IMR-90 (cell line): Measurements from ENCODE around the gene CEP295NL. TPM values are rescaled to one million over a fixed set of nuclear protein-coding genes. Genes with fewer than 3 reads are reported as not detected.
A peak's percentile ranks its signal among the peaks of the same experiment; 100 is the strongest.

Source experiments
- ATAC-seq: fragments of 200-7000 bp; cut with Tn5 transposase; 2 replicates; pipeline ENCODE4 v1.9.1; 2020; ENCODE audit warnings: low read depth, mild to moderate bottlenecking, moderate library complexity
- BruUV-seq: library from RNA; stranded (reverse); fragments of 400-500 nt; replicated peaks from 2 replicates; lab custom pipeline; 2021; lab: Mats Ljungman, UMichigan
- CTCF ChIA-PET: fragments of 300-600 bp; formaldehyde crosslinking; extraction: SDS; loops from one replicate; lab custom pipeline; 2021; ENCODE audit warnings: antibody characterized with exemption; lab: Yijun Ruan, JAX
- POLR2A ChIA-PET: fragments of 300-600 bp; sonication (Branson Sonifier 250); formaldehyde crosslinking; loops from one replicate; lab custom pipeline; 2022; ENCODE audit warnings: antibody characterized with exemption; ENCODE audit not compliant: unreplicated experiment; lab: Charles Lee
- DNase-seq: peaks from one replicate; pipeline ENCODE4 v3.0.0; 2013
- H2AFZ ChIP-seq: replicated peaks from 2 replicates; pipeline ENCODE3; 2013; ENCODE audit warnings: low read length, mild to moderate bottlenecking; ENCODE audit not compliant: poor library complexity
- H2AK5ac ChIP-seq: 2 replicates; pipeline ENCODE4 v1.6.1; 2013; ENCODE audit warnings: low read depth, low read length, inconsistent platforms
- H2AK9ac ChIP-seq: replicated peaks from 2 replicates; pipeline ENCODE3; 2013; ENCODE audit warnings: mild to moderate bottlenecking, low read depth, low read length, moderate library complexity; ENCODE audit not compliant: poor library complexity
- H2BK120ac ChIP-seq: 2 replicates; pipeline ENCODE4 v1.6.1; 2013; ENCODE audit warnings: low read depth, low read length, inconsistent platforms
- H2BK15ac ChIP-seq: 3 replicates; pipeline ENCODE4 v1.6.1; 2013; ENCODE audit warnings: low read depth, low read length, inconsistent platforms
- H2BK20ac ChIP-seq: 2 replicates; pipeline ENCODE4 v1.6.1; 2013; ENCODE audit warnings: low read depth, mild to moderate bottlenecking, inconsistent platforms, low read length, moderate library complexity
- H2BK5ac ChIP-seq: 2 replicates; pipeline ENCODE4 v1.6.1; 2013; ENCODE audit warnings: mild to moderate bottlenecking, low read depth, low read length, inconsistent platforms; ENCODE audit not compliant: poor library complexity, severe bottlenecking
- H3K14ac ChIP-seq: replicated peaks from 2 replicates; pipeline ENCODE4 v1.6.1; 2013; ENCODE audit warnings: low read depth, low read length, inconsistent platforms
- H3K18ac ChIP-seq: 2 replicates; pipeline ENCODE4 v1.6.1; 2013; ENCODE audit warnings: low read depth, low read length, control low read depth
- H3K23ac ChIP-seq: 2 replicates; pipeline ENCODE4 v1.6.1; 2013; ENCODE audit warnings: low read depth, low read length, inconsistent platforms
- H3K27ac ChIP-seq: 2 replicates; pipeline ENCODE4 v1.5.1; 2013; ENCODE audit warnings: mild to moderate bottlenecking, control low read depth, low read length; ENCODE audit not compliant: insufficient read depth
- H3K27me3 ChIP-seq: 2 replicates; pipeline ENCODE4 v1.6.1; 2013; ENCODE audit warnings: low read length; ENCODE audit not compliant: control insufficient read depth, insufficient read depth
- H3K36me3 ChIP-seq: 2 replicates; pipeline ENCODE4 v1.6.1; 2013; ENCODE audit warnings: low read length, mixed read lengths; ENCODE audit not compliant: control insufficient read depth, insufficient read depth
- H3K4ac ChIP-seq: 2 replicates; pipeline ENCODE4 v1.6.1; 2013; ENCODE audit warnings: low read depth, low read length, inconsistent platforms
- H3K4me1 ChIP-seq: 2 replicates; pipeline ENCODE4 v1.6.1; 2013; ENCODE audit warnings: low read length, mixed read lengths; ENCODE audit not compliant: control insufficient read depth, insufficient read depth
- H3K4me2 ChIP-seq: 2 replicates; pipeline ENCODE4 v1.6.1; 2013; ENCODE audit warnings: low read depth, mild to moderate bottlenecking, control low read depth, low read length, moderate library complexity
- H3K4me3 ChIP-seq: 2 replicates; pipeline ENCODE4 v1.5.1; 2013; ENCODE audit warnings: low read depth, mild to moderate bottlenecking, control low read depth, low read length, moderate library complexity; ENCODE audit not compliant: insufficient read depth
- H3K56ac ChIP-seq: 2 replicates; pipeline ENCODE4 v1.6.1; 2013; ENCODE audit warnings: low read length, inconsistent platforms; ENCODE audit not compliant: insufficient read depth; ENCODE audit errors: extremely low read depth
- H3K79me1 ChIP-seq, 2 experiments: 2 replicates each; pipeline ENCODE4 v1.6.1; 2013; ENCODE audit warnings: low read length in 2 of 2, inconsistent platforms in 1 of 2, low read depth in 1 of 2
- H3K9ac ChIP-seq: 2 replicates; pipeline ENCODE4 v1.6.1; 2013; ENCODE audit warnings: low read depth, low read length, control low read depth
- H3K9me1 ChIP-seq: 2 replicates; pipeline ENCODE4 v1.6.1; 2013; ENCODE audit warnings: low read length, inconsistent platforms; ENCODE audit not compliant: insufficient read depth
- H3K9me3 ChIP-seq: 2 replicates; pipeline ENCODE4 v1.6.1; 2013; ENCODE audit warnings: low read length; ENCODE audit not compliant: control insufficient read depth, insufficient read depth
- H4K20me1 ChIP-seq: 2 replicates; pipeline ENCODE4 v1.6.1; 2013; ENCODE audit warnings: low read length, inconsistent platforms; ENCODE audit not compliant: insufficient read depth
- H4K5ac ChIP-seq: 2 replicates; pipeline ENCODE4 v1.6.1; 2013; ENCODE audit warnings: mild to moderate bottlenecking, low read depth, low read length, control low read depth
- H4K8ac ChIP-seq, 2 experiments: 2 replicates each; pipeline ENCODE4 v1.6.1; 2013; ENCODE audit warnings: low read depth in 2 of 2, low read length in 2 of 2, control low read depth in 1 of 2, inconsistent platforms in 1 of 2
- H4K91ac ChIP-seq: 2 replicates; pipeline ENCODE4 v1.6.1; 2013; ENCODE audit warnings: low read depth, low read length, inconsistent platforms; ENCODE audit not compliant: insufficient read depth
- CEBPB ChIP-seq: IDR thresholded peaks from 2 replicates; pipeline ENCODE4 v1.6.1; 2012; ENCODE audit warnings: low read depth, low read length, improper control_type of control experiment
- CHD1 ChIP-seq: IDR thresholded peaks from 2 replicates; pipeline ENCODE4 v1.6.1; 2012; ENCODE audit warnings: low read depth, low read length, improper control_type of control experiment
- FOS ChIP-seq: fragments of 150-350 bp; IDR thresholded peaks from 2 replicates; pipeline ENCODE4 v1.6.1; 2016; ENCODE audit warnings: low read depth, low read length
- MAFK ChIP-seq: IDR thresholded peaks from 2 replicates; pipeline ENCODE4 v1.6.1; 2012; ENCODE audit warnings: low read depth, low read length, improper control_type of control experiment
- MAZ ChIP-seq: IDR thresholded peaks from 2 replicates; pipeline ENCODE4 v1.6.1; 2012; ENCODE audit warnings: low read depth, mild to moderate bottlenecking, low read length, improper control_type of control experiment, moderate library complexity, borderline replicate concordance
- RAD21 ChIP-seq: IDR thresholded peaks from 2 replicates; pipeline ENCODE4 v1.6.1; 2012; ENCODE audit warnings: low read length, improper control_type of control experiment
- RCOR1 ChIP-seq: IDR thresholded peaks from 2 replicates; pipeline ENCODE4 v1.6.1; 2012; ENCODE audit warnings: mild to moderate bottlenecking, low read length, improper control_type of control experiment; ENCODE audit not compliant: insufficient replicate concordance
- SMC3 ChIP-seq: fragments of 150-350 bp; IDR thresholded peaks from 2 replicates; pipeline ENCODE4 v1.6.1; 2016; ENCODE audit warnings: low read depth, mild to moderate bottlenecking, antibody characterized with exemption, low read length, moderate library complexity
- WGBS, 2 experiments: methylation state at CpG; one replicate each; pipeline versions ENCODE4 v1.1.5 to v1.1.7; 2013; ENCODE audit warnings: missing lambda C conversion rate in 2 of 2; ENCODE audit not compliant: insufficient read length in 1 of 2; ENCODE audit errors: extremely low coverage in 2 of 2; 5-methylcytosine and 5-hydroxymethylcytosine counted together
- dilution Hi-C: fragments of 300-500 bp; cut with HindIII; formaldehyde crosslinking; loops from one replicate; pipeline ENCODE4 v1.14.3; 2018; ENCODE audit warnings: low sequenced_read_pairs; ENCODE audit not compliant: unreplicated experiment
- in situ Hi-C: fragments of 300-500 bp; cut with MboI; formaldehyde crosslinking; loops from 3 replicates; pipeline ENCODE4 v1.14.3; 2019; ENCODE audit warnings: low sequenced_read_pairs, inconsistent platforms, mixed read lengths
- intact Hi-C: fragments of 100-400 bp; cut with micrococcal nuclease; formaldehyde crosslinking; loops from 2 replicates; pipeline ENCODE4 v1.10.0; 2022
- polyA plus RNA-seq, 3 experiments: library from polyadenylated mRNA; depleted of rRNA; stranded (reverse); fragments of >200 nt; gene quantifications; 2 replicates each; pipeline ENCODE4 v1.2.3, GENCODE V29; 2012; ENCODE audit warnings: low replicate concordance in 1 of 3
- total RNA-seq: library from RNA; depleted of rRNA; stranded (reverse); fragments of >200 nt; gene quantifications from 2 replicates; pipeline ENCODE4 v1.2.3, GENCODE V29; 2012
- TF ChIP-seq, protein P1 (sequence below): fragments of 150-350 bp; IDR thresholded peaks from 2 replicates; pipeline ENCODE4 v1.6.1; 2016; ENCODE audit warnings: low read depth, mild to moderate bottlenecking, low read length, moderate library complexity, borderline replicate concordance
- TF ChIP-seq, protein P2 (sequence below): conservative IDR thresholded peaks from 2 replicates; pipeline ENCODE4 v1.5.1; 2012; ENCODE audit warnings: mild to moderate bottlenecking, low read depth, low read length, improper control_type of control experiment
- TF ChIP-seq, protein P3 (sequence below): fragments of 150-350 bp; IDR thresholded peaks from 2 replicates; pipeline ENCODE4 v1.6.1; 2017; ENCODE audit warnings: mild to moderate bottlenecking, antibody characterized with exemption, low read length, low read depth

Gene CEP295NL
- total and polyA plus RNA-seq, 2 of the 4 experiments (the other 2 are of a cell fraction): 0.31 to 0.72 TPM

DNA sequence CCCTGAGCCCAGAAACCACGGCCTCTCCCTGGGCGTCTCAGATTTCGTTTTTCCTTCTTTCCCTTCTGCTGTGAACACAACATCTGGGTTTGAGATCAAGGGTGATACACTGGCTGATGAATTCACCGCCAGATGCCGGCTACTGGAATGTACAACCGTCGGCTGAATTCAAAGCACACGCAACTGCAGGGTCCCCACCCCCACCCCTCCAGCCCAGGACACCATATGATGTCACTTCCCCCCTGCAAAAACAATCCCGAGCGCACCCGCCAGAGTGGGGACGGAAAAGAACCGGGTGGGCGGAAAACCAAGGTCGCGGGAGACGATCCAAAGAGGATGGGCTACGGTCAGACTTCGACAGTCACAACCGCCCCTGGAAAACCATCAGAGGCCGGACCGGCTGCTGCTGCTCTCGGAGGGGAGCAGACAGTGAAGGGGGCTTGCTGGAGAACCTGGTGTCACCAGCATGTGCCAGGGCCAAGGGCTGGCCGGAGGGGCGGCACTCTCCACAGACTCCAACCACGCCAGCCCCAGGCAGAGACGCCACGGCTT, 23.3 kb downstream of the CEP295NL start (continued):
- TF ChIP-seq SMC3: no peak

DNA sequence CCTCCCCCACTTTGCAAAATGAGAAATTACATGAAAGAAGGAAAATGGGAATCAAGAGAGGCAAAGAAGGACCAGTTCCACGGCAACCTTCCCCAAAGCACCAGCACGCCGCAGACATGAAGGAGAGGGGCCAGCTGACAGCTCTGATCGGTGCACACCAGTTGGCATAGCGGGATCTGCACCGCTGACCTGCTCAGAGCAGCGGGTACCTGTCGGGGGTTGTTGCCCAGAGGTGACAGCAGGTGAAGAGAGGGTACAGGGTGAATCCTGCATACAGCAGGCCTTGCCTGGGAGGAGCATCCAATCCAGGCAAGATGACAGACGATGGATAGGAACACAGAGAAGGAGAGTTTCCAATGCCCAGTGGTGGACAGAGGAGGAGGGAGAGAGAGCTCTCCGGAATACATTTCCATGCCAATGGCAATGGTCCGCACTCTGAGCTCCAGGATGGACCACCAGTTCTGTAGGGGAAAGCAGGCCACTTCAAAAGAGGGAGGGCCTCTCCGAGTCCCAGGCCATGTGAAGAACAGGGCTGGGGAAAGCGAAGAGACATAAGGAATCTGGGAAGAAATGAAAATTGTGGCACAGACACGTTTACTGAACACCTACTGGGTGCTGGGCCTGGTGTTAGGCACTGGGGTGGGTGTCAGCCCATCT, 24.0 kb downstream of the CEP295NL start:
- H4K8ac ChIP-seq: peak overlapping the region; percentile 16 to 89; a peak in 3 of 4 replicates
- peaks cover 41 to 84% of the 10 kb centered on the region in 2 experiments for H3K79me1 ChIP-seq
- no peaks in the 10 kb centered on the region for H3K27me3 ChIP-seq
- peaks cover 50% of the 10 kb centered on the region for H3K9me1 ChIP-seq
- peak overlapping the region; percentile 77 for H3K4me2 ChIP-seq
- peak overlapping the region; percentile 85; the same call in 1 of the 2 replicates for H3K23ac ChIP-seq
- POLR2A ChIA-PET: no interaction called here
- in situ Hi-C loops: no loop called here
- peaks cover 5% of the 10 kb centered on the region; the same call in 1 of the 2 replicates for H3K36me3 ChIP-seq
- peak overlapping the region; percentile 34 for H2AFZ ChIP-seq
- H3K9me3 ChIP-seq: no peaks in the 10 kb centered on the region
- H3K9ac ChIP-seq: peak overlapping the region; percentile 52
- no peak for ATAC-seq
- no peak for DNase-seq
- H4K5ac ChIP-seq: peak overlapping the region; percentile 28; the same call in 1 of the 2 replicates
- BruUV-seq: no TSS peak
- H4K91ac ChIP-seq: peak overlapping the region; percentile 57
- intact Hi-C loops: loop anchor here (1.0 kb wide), 2 partner anchors 46 to 55 kb away; partner anchors contain the start of gene TIMP2
- H2BK15ac ChIP-seq: peak overlapping the region; percentile 93; the same call in 1 of the 3 replicates
- peak overlapping the region; percentile 85 for H3K27ac ChIP-seq
- peaks cover 30% of the 10 kb centered on the region for H4K20me1 ChIP-seq
- dilution Hi-C loops: no loop called here
- H3K4me1 ChIP-seq: peaks cover 48% of the 10 kb centered on the region
- peak overlapping the region; percentile 95 for H2BK120ac ChIP-seq
- peak overlapping the region; percentile 82 for H2BK5ac ChIP-seq
- no peak overlapping the region for H3K4me3 ChIP-seq
- peak overlapping the region; percentile 39 for H3K18ac ChIP-seq
- WGBS, 2 experiments: 78% methylated on average over 6 of the region's 14 CpGs; no CpG with 5 or more reads in 1 of the 2 experiments
- peak overlapping the region; percentile 58 for H2BK20ac ChIP-seq
- peak overlapping the region; percentile 53 for H3K14ac ChIP-seq
- H3K56ac ChIP-seq: peak overlapping the region; percentile 89
- peak overlapping the region; percentile 89 for H3K4ac ChIP-seq
- CTCF ChIA-PET: no interaction called here
- peak overlapping the region; percentile 95 for H2AK5ac ChIP-seq
- peak overlapping the region; percentile 84 for H2AK9ac ChIP-seq
- TF ChIP-seq RAD21: no peak
- no peak for TF ChIP-seq FOS
- no peak for TF ChIP-seq MAFK
- TF ChIP-seq, protein P1, sequence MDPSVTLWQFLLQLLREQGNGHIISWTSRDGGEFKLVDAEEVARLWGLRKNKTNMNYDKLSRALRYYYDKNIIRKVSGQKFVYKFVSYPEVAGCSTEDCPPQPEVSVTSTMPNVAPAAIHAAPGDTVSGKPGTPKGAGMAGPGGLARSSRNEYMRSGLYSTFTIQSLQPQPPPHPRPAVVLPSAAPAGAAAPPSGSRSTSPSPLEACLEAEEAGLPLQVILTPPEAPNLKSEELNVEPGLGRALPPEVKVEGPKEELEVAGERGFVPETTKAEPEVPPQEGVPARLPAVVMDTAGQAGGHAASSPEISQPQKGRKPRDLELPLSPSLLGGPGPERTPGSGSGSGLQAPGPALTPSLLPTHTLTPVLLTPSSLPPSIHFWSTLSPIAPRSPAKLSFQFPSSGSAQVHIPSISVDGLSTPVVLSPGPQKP: no peak
- TF ChIP-seq SMC3: no peak
- TF ChIP-seq, protein P2, sequence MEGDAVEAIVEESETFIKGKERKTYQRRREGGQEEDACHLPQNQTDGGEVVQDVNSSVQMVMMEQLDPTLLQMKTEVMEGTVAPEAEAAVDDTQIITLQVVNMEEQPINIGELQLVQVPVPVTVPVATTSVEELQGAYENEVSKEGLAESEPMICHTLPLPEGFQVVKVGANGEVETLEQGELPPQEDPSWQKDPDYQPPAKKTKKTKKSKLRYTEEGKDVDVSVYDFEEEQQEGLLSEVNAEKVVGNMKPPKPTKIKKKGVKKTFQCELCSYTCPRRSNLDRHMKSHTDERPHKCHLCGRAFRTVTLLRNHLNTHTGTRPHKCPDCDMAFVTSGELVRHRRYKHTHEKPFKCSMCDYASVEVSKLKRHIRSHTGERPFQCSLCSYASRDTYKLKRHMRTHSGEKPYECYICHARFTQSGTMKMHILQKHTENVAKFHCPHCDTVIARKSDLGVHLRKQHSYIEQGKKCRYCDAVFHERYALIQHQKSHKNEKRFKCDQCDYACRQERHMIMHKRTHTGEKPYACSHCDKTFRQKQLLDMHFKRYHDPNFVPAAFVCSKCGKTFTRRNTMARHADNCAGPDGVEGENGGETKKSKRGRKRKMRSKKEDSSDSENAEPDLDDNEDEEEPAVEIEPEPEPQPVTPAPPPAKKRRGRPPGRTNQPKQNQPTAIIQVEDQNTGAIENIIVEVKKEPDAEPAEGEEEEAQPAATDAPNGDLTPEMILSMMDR: no peak
- no peak for TF ChIP-seq MAZ
- no peak for TF ChIP-seq CEBPB
- TF ChIP-seq, protein P3, sequence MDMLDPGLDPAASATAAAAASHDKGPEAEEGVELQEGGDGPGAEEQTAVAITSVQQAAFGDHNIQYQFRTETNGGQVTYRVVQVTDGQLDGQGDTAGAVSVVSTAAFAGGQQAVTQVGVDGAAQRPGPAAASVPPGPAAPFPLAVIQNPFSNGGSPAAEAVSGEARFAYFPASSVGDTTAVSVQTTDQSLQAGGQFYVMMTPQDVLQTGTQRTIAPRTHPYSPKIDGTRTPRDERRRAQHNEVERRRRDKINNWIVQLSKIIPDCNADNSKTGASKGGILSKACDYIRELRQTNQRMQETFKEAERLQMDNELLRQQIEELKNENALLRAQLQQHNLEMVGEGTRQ: no peak
- TF ChIP-seq CHD1: no peak
- TF ChIP-seq RCOR1: no peak
